ENCODE results near the gene HOPX. TPM values are rescaled to one million over a fixed set of nuclear protein-coding genes. Genes with fewer than 3 reads are reported as not detected.

HOPX gene
- total and polyA plus RNA-seq, 2 of the 8 experiments (the other 6 are each of a cell fraction or from before 2014, with no cell fraction given): not detected

DNA sequence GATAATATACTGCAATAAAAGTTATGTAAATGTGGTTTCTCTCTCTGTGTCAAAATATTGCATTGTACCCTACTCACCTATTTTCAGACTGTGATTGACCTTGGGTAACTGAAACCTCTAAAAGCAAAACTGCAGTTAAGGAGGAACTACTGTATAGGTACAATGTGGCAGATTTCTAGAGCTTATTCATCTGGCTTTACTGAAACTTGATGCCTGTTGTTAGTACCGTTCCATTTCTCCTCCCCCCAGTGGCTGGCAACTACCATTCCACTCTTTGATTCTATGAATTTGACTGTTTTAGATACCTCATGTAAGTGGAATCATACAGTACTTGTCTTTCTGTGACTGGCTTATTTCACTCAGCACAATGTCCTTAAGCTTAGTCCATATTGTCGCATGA, 61.9 kb downstream of the HOPX start:
- Histone ChIP-seq H2AFZ (ENCODE audit: low read length) (no peak overlapping the region), H3K4me1 (replicated peaks in 1 of 4; ENCODE audit: control insufficient read depth in 3 of 4, insufficient read depth in 4 of 4, low read length in 3 of 4) (peaks cover 0 to 4% (median 0%) of the 10 kb centered on the region in 4 experiments; a peak in 1 of 7 replicates), H3K4ac (replicated peaks; ENCODE audit: insufficient read length, low read depth, low read length) (no peak overlapping the region), H3K36me3 (ENCODE audit: control insufficient read depth in 2 of 4, insufficient read depth in 4 of 4, low read length in 3 of 4) (no peaks in the 10 kb centered on the region), H3K4me2 (ENCODE audit: insufficient read depth in 1 of 2, low read depth in 2 of 2, low read length in 2 of 2) (no peak overlapping the region), H2BK120ac (replicated peaks; ENCODE audit: low read depth, low read length) (no peak overlapping the region), H4K91ac (replicated peaks; ENCODE audit: insufficient read length, low read length) (no peak overlapping the region), H3K79me2 (ENCODE audit: control insufficient read depth in 1 of 2, insufficient read depth in 2 of 2, low read length in 2 of 2) (no peaks in the 10 kb centered on the region), H4K5ac (ENCODE audit: insufficient read length, low read depth, low read length) (no peak overlapping the region), H3K23ac (ENCODE audit: insufficient read length) (no peak overlapping the region), H3K18ac (ENCODE audit: extremely low read depth, low read length) (no peak overlapping the region), H3K9ac (replicated peaks in 1 of 4; ENCODE audit: extremely low read depth in 1 of 4, low read depth in 3 of 4, low read length in 3 of 4) (no peak overlapping the region), H2BK12ac (ENCODE audit: low read depth, low read length) (no peak overlapping the region), H2BK15ac (ENCODE audit: low read length) (no peak overlapping the region), H2BK20ac (ENCODE audit: low read length) (no peak overlapping the region), H3K4me3 (ENCODE audit: extremely low read depth in 1 of 4, insufficient read depth in 2 of 4, low read depth in 3 of 4, low read length in 4 of 4) (no peak overlapping the region), H3K23me2 (ENCODE audit: low read depth, low read length) (no peaks in the 10 kb centered on the region), H4K20me1 (replicated peaks in 1 of 2; ENCODE audit: control insufficient read depth in 1 of 2, insufficient read depth in 2 of 2, low read length in 2 of 2) (no peaks in the 10 kb centered on the region), H3K79me1 (ENCODE audit: low read depth, low read length) (no peaks in the 10 kb centered on the region), H3K56ac (replicated peaks; ENCODE audit: insufficient read length, low read depth, low read length) (no peak overlapping the region), H4K8ac (ENCODE audit: extremely low read depth, insufficient read depth, low read length) (no peak overlapping the region), H3K9me3 (ENCODE audit: insufficient read depth in 2 of 2, low read depth in 1 of 2, low read length in 1 of 2) (peaks cover 3 to 10% of the 10 kb centered on the region in 2 experiments; a peak in 2 of 4 replicates), H2AK5ac (ENCODE audit: low read depth, low read length) (no peak overlapping the region), H3K14ac (ENCODE audit: insufficient read length) (no peak overlapping the region), H3K27me3 (replicated peaks in 1 of 4; ENCODE audit: control insufficient read depth in 3 of 4, extremely low read depth in 1 of 4, insufficient read depth in 3 of 4, low read length in 3 of 4) (no peaks in the 10 kb centered on the region), H3K27ac (ENCODE audit: low read depth, low read length) (no peak overlapping the region), H2BK5ac (ENCODE audit: low read depth, low read length) (no peak overlapping the region)
- ChIA-PET POLR2A (ENCODE audit: partially characterized antibody) (no interaction called here), CTCF (ENCODE audit: partially characterized antibody) (interaction anchor here (0.8 to 1.5 kb wide), 6 partner anchors 10 to 180 kb away, joined by 3 to 5 read pairs (median 3); no protein-coding TSS in a partner anchor)
- DNase-seq (ENCODE audit: low read depth in 1 of 2, low spot score in 2 of 2): no peak
- no peak for FAIRE-seq
- TF ChIP-seq GTF2F1 (IDR thresholded peaks at IDR 0.05; ENCODE audit: borderline replicate concordance, low read depth, low read length): no peak
- TF ChIP-seq, protein P1, sequence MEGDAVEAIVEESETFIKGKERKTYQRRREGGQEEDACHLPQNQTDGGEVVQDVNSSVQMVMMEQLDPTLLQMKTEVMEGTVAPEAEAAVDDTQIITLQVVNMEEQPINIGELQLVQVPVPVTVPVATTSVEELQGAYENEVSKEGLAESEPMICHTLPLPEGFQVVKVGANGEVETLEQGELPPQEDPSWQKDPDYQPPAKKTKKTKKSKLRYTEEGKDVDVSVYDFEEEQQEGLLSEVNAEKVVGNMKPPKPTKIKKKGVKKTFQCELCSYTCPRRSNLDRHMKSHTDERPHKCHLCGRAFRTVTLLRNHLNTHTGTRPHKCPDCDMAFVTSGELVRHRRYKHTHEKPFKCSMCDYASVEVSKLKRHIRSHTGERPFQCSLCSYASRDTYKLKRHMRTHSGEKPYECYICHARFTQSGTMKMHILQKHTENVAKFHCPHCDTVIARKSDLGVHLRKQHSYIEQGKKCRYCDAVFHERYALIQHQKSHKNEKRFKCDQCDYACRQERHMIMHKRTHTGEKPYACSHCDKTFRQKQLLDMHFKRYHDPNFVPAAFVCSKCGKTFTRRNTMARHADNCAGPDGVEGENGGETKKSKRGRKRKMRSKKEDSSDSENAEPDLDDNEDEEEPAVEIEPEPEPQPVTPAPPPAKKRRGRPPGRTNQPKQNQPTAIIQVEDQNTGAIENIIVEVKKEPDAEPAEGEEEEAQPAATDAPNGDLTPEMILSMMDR (IDR thresholded peaks at IDR 0.05; ENCODE audit: control extremely low read depth in 1 of 3, insufficient read depth in 1 of 3, low read depth in 1 of 3, low read length in 3 of 3): peak in 1 of 3 experiments; percentile 6; a peak in 1 of 4 replicates
- TF ChIP-seq SIRT6 (IDR thresholded peaks at IDR 0.05; ENCODE audit: low read length): no peak
- TF ChIP-seq CHD1 (IDR thresholded peaks at IDR 0.05; ENCODE audit: low read depth, low read length): no peak
- 62% methylated on average over 2 of the region's 2 CpGs; no CpG with 5 or more reads in 1 of the 2 experiments for WGBS, 2 experiments (ENCODE audit: extremely low coverage in 1 of 2, insufficient coverage in 1 of 2, insufficient read length in 1 of 2, insufficient replicate concordance in 2 of 2, low coverage in 1 of 2, low lambda C conversion rate in 2 of 2, missing lambda C conversion rate in 1 of 2)

Data from H1 (cell line).